HepG2 (cell line): Measurements from ENCODE around the gene KIR3DL3. TPM values are rescaled to one million over a fixed set of nuclear protein-coding genes. Genes with fewer than 3 reads are reported as not detected.

Experiments used
- GTF3A ChIP-seq: sonication (generic); formaldehyde crosslinking; conservative IDR thresholded peaks from 2 replicates; pipeline ENCODE4 v1.4.0; 2020; ENCODE audit warnings: mild to moderate bottlenecking, missing genetic modification reagents
- HMGXB3 ChIP-seq: sonication (generic); formaldehyde crosslinking; IDR thresholded peaks from 2 replicates; pipeline ENCODE4 v1.4.0; 2020; ENCODE audit warnings: missing genetic modification reagents, borderline replicate concordance
- HNF1B ChIP-seq: sonication (generic); formaldehyde crosslinking; IDR thresholded peaks from 2 replicates; pipeline ENCODE4 v1.5.1; 2020; ENCODE audit warnings: mild to moderate bottlenecking, moderate library complexity, missing genetic modification reagents
- MATR3 ChIP-seq: sonication (generic); formaldehyde crosslinking; IDR thresholded peaks from 2 replicates; pipeline ENCODE4 v1.4.0; 2020; ENCODE audit warnings: missing genetic modification reagents
- PLSCR1 ChIP-seq: sonication (generic); formaldehyde crosslinking; IDR thresholded peaks from 2 replicates; pipeline ENCODE4 v1.5.0; 2020; ENCODE audit warnings: missing genetic modification reagents, mild to moderate bottlenecking, borderline replicate concordance
- POLR2AphosphoS2 ChIP-seq: IDR thresholded peaks from 2 replicates; pipeline ENCODE4 v1.6.1; 2011; ENCODE audit warnings: low read depth, low read length, improper control_type of control experiment
- RAD51 ChIP-seq: fragments of 450-650 bp; IDR thresholded peaks from 2 replicates; pipeline ENCODE4 v1.6.1; 2016; ENCODE audit warnings: borderline replicate concordance
- SAP130 ChIP-seq: IDR thresholded peaks from 2 replicates; pipeline ENCODE4 v1.6.1; 2016; ENCODE audit warnings: low read depth
- SIX4 ChIP-seq: sonication (generic); formaldehyde crosslinking; IDR thresholded peaks from 2 replicates; pipeline ENCODE4 v1.4.0; 2020; ENCODE audit warnings: missing genetic modification reagents
- USF2 ChIP-seq, 2 experiments: sonication (generic) in 1 of 2; formaldehyde crosslinking in 1 of 2; IDR thresholded peaks; 2 replicates each; pipeline versions ENCODE4 v1.5.1 to v1.6.1; 2011 to 2020; ENCODE audit warnings: borderline replicate concordance in 1 of 2, low read depth in 1 of 2, low read length in 1 of 2, mild to moderate bottlenecking in 1 of 2, missing genetic modification reagents in 1 of 2, moderate library complexity in 1 of 2
- WIZ ChIP-seq: sonication (generic); formaldehyde crosslinking; IDR thresholded peaks from 2 replicates; pipeline ENCODE4 v1.5.1; 2020; ENCODE audit warnings: mild to moderate bottlenecking, missing genetic modification reagents
- ZBTB43 ChIP-seq: sonication (generic); formaldehyde crosslinking; conservative IDR thresholded peaks from 2 replicates; pipeline ENCODE4 v1.4.0; 2020; ENCODE audit warnings: missing genetic modification reagents
- ZNF333 ChIP-seq: sonication (generic); formaldehyde crosslinking; IDR thresholded peaks from 2 replicates; pipeline ENCODE4 v1.4.0; 2020; ENCODE audit warnings: mild to moderate bottlenecking, missing genetic modification reagents, borderline replicate concordance
- ZNF556 ChIP-seq: sonication (generic); formaldehyde crosslinking; IDR thresholded peaks from 2 replicates; pipeline ENCODE4 v1.4.0; 2020; ENCODE audit warnings: mild to moderate bottlenecking, missing genetic modification reagents, borderline replicate concordance
- ZNF557 ChIP-seq: sonication (generic); formaldehyde crosslinking; IDR thresholded peaks from 2 replicates; pipeline ENCODE4 v1.4.0; 2020; ENCODE audit warnings: missing genetic modification reagents
- ZNF772 ChIP-seq: sonication (generic); formaldehyde crosslinking; IDR thresholded peaks from 2 replicates; pipeline ENCODE4 v1.5.0; 2020; ENCODE audit warnings: mild to moderate bottlenecking, missing genetic modification reagents
- ZNF788 ChIP-seq: sonication (generic); formaldehyde crosslinking; IDR thresholded peaks from 2 replicates; pipeline ENCODE4 v1.5.0; 2020; ENCODE audit warnings: mild to moderate bottlenecking, missing genetic modification reagents, borderline replicate concordance
- ZNF792 ChIP-seq: IDR thresholded peaks from 2 replicates; pipeline ENCODE4 v1.6.1; 2016
- polyA plus RNA-seq, 8 experiments: library from polyadenylated mRNA; depleted of rRNA in 3 of 8; stranded (reverse) in 7 of 8; unstranded in 1 of 8; fragments of >200 nt; fragmentation: Illumina TruSeq in 4 of 8; extraction: Trizol in 4 of 8; gene quantifications; 2 replicates each; pipeline versions ENCODE4 v1.2.1 to v1.2.3, GENCODE V29; 2011 to 2016; ENCODE audit warnings: low read depth in 4 of 8, missing spikeins in 1 of 8, mixed read lengths in 1 of 8; ENCODE audit not compliant: insufficient read depth in 1 of 8
- total RNA-seq, 5 experiments: library from RNA; depleted of rRNA; stranded (reverse); fragments of >200 nt; fragmentation: Illumina TruSeq; extraction: Trizol; gene quantifications; 2 replicates each; pipeline ENCODE4 v1.2.3, GENCODE V29; 2016; ENCODE audit warnings: low read depth in 1 of 5

KIR3DL3 gene
- total and polyA plus RNA-seq, 2 of the 13 experiments (the other 11 are each of a cell fraction or from before 2014, with no cell fraction given): not detected

- TF ChIP-seq ZBTB43 (CRISPR knock-in tag) (peak; percentile 87), MATR3 (no peak), USF2 (IDR thresholded peaks at IDR 0.05; ENCODE audit: low read depth, low read length) (no peak), USF2 (CRISPR knock-in tag; IDR thresholded peaks at IDR 0.05; ENCODE audit: borderline replicate concordance) (no peak), RAD51 (no peak), PLSCR1 (CRISPR knock-in tag) (no peak), ZNF333 (CRISPR knock-in tag) (no peak), ZNF792 (CRISPR knock-in tag) (peak; percentile 89), ZNF772 (peak; percentile 64; the same call in 1 of the 2 replicates), SAP130 (CRISPR knock-in tag) (peak; percentile 78), ZNF788 (no peak), HMGXB3 (CRISPR knock-in tag) (peak; percentile 75; the same call in 1 of the 2 replicates), ZNF557 (CRISPR knock-in tag) (peak; percentile 84; the same call in 1 of the 2 replicates), POLR2AphosphoS2 (no peak), HNF1B (peak; percentile 37; the same call in 1 of the 2 replicates), WIZ (CRISPR knock-in tag) (peak; percentile 97), ZNF556 (CRISPR knock-in tag) (no peak), GTF3A (no peak), SIX4 (CRISPR knock-in tag) (0 out of 2 replicates have a peak, but pooled peaks have one; percentile 53)
Measured at GRCh38 chr19:54684527-54684926, 39.7 kb upstream of the KIR3DL3 start (continued).
